Peyer's patch (tissue), 4 donors: ENCODE data around the gene SLC16A12.

Source experiments
- POLR2A ChIP-seq, 2 donors: fragments of 450-650 bp; IDR thresholded peaks; one replicate each; pipeline ENCODE4 v1.5.1; 2017; ENCODE audit warnings: antibody characterized with exemption in 2 of 2, mild to moderate bottlenecking in 2 of 2, moderate library complexity in 2 of 2
- TF ChIP-seq, protein P1 (sequence below), 6 experiments: fragments of 450-650 bp in 4 of 6; fragments of 200-600 bp in 2 of 6; sonication (generic) in 1 of 6; IDR thresholded peaks; one replicate each; pipeline ENCODE4 v1.5.1; 2017 to 2019; ENCODE audit warnings: antibody characterized with exemption in 6 of 6, mild to moderate bottlenecking in 3 of 6, moderate library complexity in 1 of 6

DNA sequence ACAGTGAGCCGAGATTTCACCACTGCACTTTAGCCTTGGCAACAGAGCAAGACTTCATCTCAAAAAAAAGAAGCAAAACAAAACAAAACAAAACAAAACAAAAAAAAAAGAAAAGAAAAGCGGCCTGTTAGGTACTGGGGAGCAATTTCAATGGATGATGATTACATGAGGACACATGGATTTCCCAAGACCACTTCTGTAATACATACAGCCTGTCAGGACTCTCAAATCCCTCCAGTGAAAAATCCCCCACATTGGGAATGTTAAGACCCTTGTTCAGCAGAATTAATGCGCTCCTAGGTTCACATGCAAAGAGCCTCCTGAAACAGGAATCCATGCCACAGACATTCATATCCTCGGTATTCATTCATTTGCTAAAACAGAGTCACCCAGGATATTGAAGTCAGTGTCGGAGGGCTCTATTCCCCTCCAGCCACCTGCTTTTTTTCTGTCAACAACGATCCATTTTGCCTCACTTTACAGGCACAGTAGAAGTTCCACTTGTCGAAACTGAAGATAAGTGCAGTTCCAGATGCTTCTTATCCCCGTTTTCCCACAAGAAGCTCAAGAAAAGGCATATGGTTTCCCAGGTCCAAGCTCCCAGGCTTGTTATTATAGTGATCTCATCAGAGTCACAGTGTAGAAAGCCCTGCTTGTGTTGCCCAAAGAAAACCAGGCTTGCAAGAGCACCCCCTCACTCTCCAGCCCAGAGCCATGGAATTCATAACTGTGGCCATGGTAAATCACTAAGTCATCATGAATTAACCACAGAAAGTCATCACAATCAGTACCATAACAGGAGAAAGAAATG lies 20.2 kb downstream of the SLC16A12 start:
- TF ChIP-seq POLR2A (IDR thresholded peaks at IDR 0.05): no peak
- TF ChIP-seq, protein P1, sequence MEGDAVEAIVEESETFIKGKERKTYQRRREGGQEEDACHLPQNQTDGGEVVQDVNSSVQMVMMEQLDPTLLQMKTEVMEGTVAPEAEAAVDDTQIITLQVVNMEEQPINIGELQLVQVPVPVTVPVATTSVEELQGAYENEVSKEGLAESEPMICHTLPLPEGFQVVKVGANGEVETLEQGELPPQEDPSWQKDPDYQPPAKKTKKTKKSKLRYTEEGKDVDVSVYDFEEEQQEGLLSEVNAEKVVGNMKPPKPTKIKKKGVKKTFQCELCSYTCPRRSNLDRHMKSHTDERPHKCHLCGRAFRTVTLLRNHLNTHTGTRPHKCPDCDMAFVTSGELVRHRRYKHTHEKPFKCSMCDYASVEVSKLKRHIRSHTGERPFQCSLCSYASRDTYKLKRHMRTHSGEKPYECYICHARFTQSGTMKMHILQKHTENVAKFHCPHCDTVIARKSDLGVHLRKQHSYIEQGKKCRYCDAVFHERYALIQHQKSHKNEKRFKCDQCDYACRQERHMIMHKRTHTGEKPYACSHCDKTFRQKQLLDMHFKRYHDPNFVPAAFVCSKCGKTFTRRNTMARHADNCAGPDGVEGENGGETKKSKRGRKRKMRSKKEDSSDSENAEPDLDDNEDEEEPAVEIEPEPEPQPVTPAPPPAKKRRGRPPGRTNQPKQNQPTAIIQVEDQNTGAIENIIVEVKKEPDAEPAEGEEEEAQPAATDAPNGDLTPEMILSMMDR (IDR thresholded peaks at IDR 0.05): no peak
